Neuronal stem cell (in vitro differentiated cells): ENCODE results near the gene CEMIP2.

Experiments used
- DNase-seq: peaks from one replicate; pipeline ENCODE4 v3.0.0-alpha.2; 2013; ENCODE audit warnings: low spot score
- H2AFZ ChIP-seq: one replicate; pipeline ENCODE4 v1.6.1; 2013; ENCODE audit warnings: mild to moderate bottlenecking, low read length, inconsistent platforms
- H2AK5ac ChIP-seq: 2 replicates; pipeline ENCODE4 v1.6.1; 2013; ENCODE audit warnings: low read depth, mild to moderate bottlenecking, inconsistent platforms, low read length, moderate library complexity, mixed read lengths
- H2BK120ac ChIP-seq: 2 replicates; pipeline ENCODE4 v1.6.1; 2013; ENCODE audit warnings: low read depth, mild to moderate bottlenecking, inconsistent platforms, low read length, moderate library complexity, mixed read lengths
- H2BK12ac ChIP-seq: one replicate; pipeline ENCODE4 v1.6.1; 2013; ENCODE audit warnings: low read length, inconsistent platforms
- H2BK15ac ChIP-seq: 2 replicates; pipeline ENCODE4 v1.6.1; 2013; ENCODE audit warnings: mild to moderate bottlenecking, low read length, inconsistent platforms, mixed read lengths
- H2BK5ac ChIP-seq: one replicate; pipeline ENCODE4 v1.6.1; 2013; ENCODE audit warnings: inconsistent platforms, mild to moderate bottlenecking, low read length, moderate library complexity
- H3K14ac ChIP-seq: one replicate; pipeline ENCODE4 v1.6.1; 2013; ENCODE audit warnings: low read length, inconsistent platforms
- H3K18ac ChIP-seq: 2 replicates; pipeline ENCODE4 v1.6.1; 2013; ENCODE audit warnings: low read length, inconsistent platforms
- H3K23ac ChIP-seq: 2 replicates; pipeline ENCODE4 v1.6.1; 2013; ENCODE audit warnings: low read depth, mild to moderate bottlenecking, mixed read lengths, low read length, inconsistent platforms; ENCODE audit not compliant: poor library complexity
- H3K27ac ChIP-seq: replicated peaks from 3 replicates; pipeline ENCODE4 v1.5.1; 2013; ENCODE audit warnings: low read length, inconsistent platforms
- H3K27me3 ChIP-seq, 3 experiments: 2 replicates each; pipeline ENCODE4 v1.6.1; 2013; ENCODE audit warnings: low read length in 3 of 3, mild to moderate bottlenecking in 2 of 3, inconsistent platforms in 1 of 3, low read depth in 1 of 3, mixed read lengths in 1 of 3, moderate library complexity in 1 of 3; ENCODE audit not compliant: control insufficient read depth in 3 of 3, insufficient read depth in 3 of 3
- H3K36me3 ChIP-seq, 2 donors: replicated peaks in 1 of 2; 2 replicates each; pipeline ENCODE4 v1.6.1; 2013; ENCODE audit warnings: low read length in 2 of 2; ENCODE audit not compliant: control insufficient read depth in 2 of 2, insufficient read depth in 2 of 2
- H3K4ac ChIP-seq: 2 replicates; pipeline ENCODE4 v1.6.1; 2013; ENCODE audit warnings: inconsistent platforms, mild to moderate bottlenecking, low read length, moderate library complexity
- H3K4me1 ChIP-seq, 2 donors: 1 replicate in 1 of 2; 2 replicates in 1 of 2; pipeline ENCODE4 v1.6.1; 2013; ENCODE audit warnings: low read length in 2 of 2, low read depth in 1 of 2; ENCODE audit not compliant: control insufficient read depth in 2 of 2, insufficient read depth in 1 of 2
- H3K4me2 ChIP-seq: one replicate; pipeline ENCODE4 v1.6.1; 2013; ENCODE audit warnings: mild to moderate bottlenecking, low read length, inconsistent platforms; ENCODE audit not compliant: insufficient read depth, poor library complexity, severe bottlenecking
- H3K4me3 ChIP-seq, 2 donors: 2 replicates each; pipeline ENCODE4 v1.5.1; 2013; ENCODE audit warnings: low read length in 2 of 2, mild to moderate bottlenecking in 2 of 2, inconsistent platforms in 1 of 2, moderate library complexity in 1 of 2
- H3K79me1 ChIP-seq: one replicate; pipeline ENCODE4 v1.6.1; 2013; ENCODE audit warnings: low read depth, mild to moderate bottlenecking, inconsistent platforms, low read length, moderate library complexity
- H3K9ac ChIP-seq: one replicate; pipeline ENCODE4 v1.6.1; 2013; ENCODE audit warnings: mild to moderate bottlenecking, low read depth, low read length, inconsistent platforms; ENCODE audit not compliant: poor library complexity
- H3K9me3 ChIP-seq, 2 donors: replicated peaks in 1 of 2; 2 replicates each; pipeline versions ENCODE3 to v1.6.1; 2013; ENCODE audit warnings: low read length in 2 of 2, mild to moderate bottlenecking in 2 of 2, inconsistent platforms in 1 of 2, low read depth in 1 of 2, mixed read lengths in 1 of 2, moderate library complexity in 1 of 2; ENCODE audit not compliant: control insufficient read depth in 2 of 2, insufficient read depth in 1 of 2
- H4K8ac ChIP-seq: one replicate; pipeline ENCODE4 v1.6.1; 2013; ENCODE audit warnings: low read depth, mild to moderate bottlenecking, inconsistent platforms, low read length, moderate library complexity
- H4K91ac ChIP-seq: one replicate; pipeline ENCODE4 v1.6.1; 2013; ENCODE audit warnings: low read length, low read depth, mild to moderate bottlenecking, inconsistent platforms; ENCODE audit not compliant: poor library complexity
- WGBS, 2 donors: extraction: QIAGEN DNeasy Blood & Tissue Kit; methylation state at CpG; one replicate each; pipeline ENCODE4 v1.1.7; 2013; ENCODE audit warnings: missing lambda C conversion rate in 2 of 2, mixed read lengths in 1 of 2; ENCODE audit not compliant: insufficient read length in 2 of 2, insufficient replicate concordance in 1 of 2; ENCODE audit errors: extremely low coverage in 2 of 2; 5-methylcytosine and 5-hydroxymethylcytosine counted together

Gene CEMIP2

GRCh38 chr9:71783120-71783523 is 14.8 kb upstream of the CEMIP2 start:
- DNase-seq, result no peak

GRCh38 chr9:71781391-71781790 is 13.1 kb upstream of the CEMIP2 start:
- Histone ChIP-seq H3K4me3 (no peak overlapping the region), H3K36me3 (no peaks in the 10 kb centered on the region), H2BK15ac (no peak overlapping the region), H3K4me1 (peaks cover 2 to 7% of the 10 kb centered on the region in 2 donors), H3K27me3 (no peaks in the 10 kb centered on the region), H4K8ac (no peak overlapping the region), H3K18ac (no peak overlapping the region), H2BK120ac (no peak overlapping the region), H3K79me1 (no peaks in the 10 kb centered on the region), H3K4ac (no peak overlapping the region), H2BK5ac (no peak overlapping the region), H3K27ac (no peak overlapping the region), H3K4me2 (no peak overlapping the region), H3K9me3 (no peaks in the 10 kb centered on the region), H2BK12ac (no peak overlapping the region), H2AFZ (no peak overlapping the region), H3K9ac (no peak overlapping the region), H2AK5ac (no peak overlapping the region), H4K91ac (no peak overlapping the region), H3K23ac (no peak overlapping the region), H3K14ac (no peak overlapping the region)
- no peak for DNase-seq

More at GRCh38 chr9:71783120-71783523, 14.8 kb upstream of the CEMIP2 start:
- Histone ChIP-seq H4K8ac (no peak overlapping the region), H4K91ac (no peak overlapping the region), H3K4me3 (peak overlapping the region in 1 of 2 donors; percentile 31), H3K23ac (no peak overlapping the region), H2BK12ac (no peak overlapping the region), H3K27ac (no peak overlapping the region), H3K4ac (no peak overlapping the region), H3K27me3 (no peaks in the 10 kb centered on the region), H3K18ac (peak overlapping the region; percentile 22), H2AFZ (peak overlapping the region; percentile 64), H3K4me2 (no peak overlapping the region), H3K9me3 (no peaks in the 10 kb centered on the region), H3K14ac (no peak overlapping the region), H3K79me1 (no peaks in the 10 kb centered on the region), H3K36me3 (no peaks in the 10 kb centered on the region), H3K4me1 (peaks cover 2 to 7% of the 10 kb centered on the region in 2 donors), H2BK15ac (no peak overlapping the region), H3K9ac (no peak overlapping the region), H2AK5ac (no peak overlapping the region), H2BK5ac (no peak overlapping the region), H2BK120ac (no peak overlapping the region)
- no CpG with 5 or more reads among the region's 9 CpGs for WGBS, 2 donors

- H3K27ac ChIP-seq, result no peak overlapping the region
- H2BK5ac ChIP-seq, result no peak overlapping the region
- no peak overlapping the region for H3K23ac ChIP-seq
- DNase-seq, result no peak
- no peak overlapping the region for H4K8ac ChIP-seq
- no peak overlapping the region for H2BK120ac ChIP-seq
- no peaks in the 10 kb centered on the region for H3K79me1 ChIP-seq
- no peak overlapping the region for H3K9ac ChIP-seq
- WGBS, 2 donors, result no CpG with 5 or more reads among the region's 3 CpGs
- H2BK15ac ChIP-seq, result no peak overlapping the region
- H2AK5ac ChIP-seq, result no peak overlapping the region
- no peak overlapping the region for H2AFZ ChIP-seq
- no peaks in the 10 kb centered on the region for H3K9me3 ChIP-seq
- no peaks in the 10 kb centered on the region for H3K27me3 ChIP-seq
- no peak overlapping the region for H3K4me2 ChIP-seq
- no peak overlapping the region for H3K18ac ChIP-seq
- no peaks in the 10 kb centered on the region for H3K36me3 ChIP-seq
- no peak overlapping the region for H2BK12ac ChIP-seq
- no peak overlapping the region for H4K91ac ChIP-seq
- no peak overlapping the region for H3K4me3 ChIP-seq
- peaks cover 2 to 7% of the 10 kb centered on the region in 2 donors for H3K4me1 ChIP-seq
- no peak overlapping the region for H3K4ac ChIP-seq
- H3K14ac ChIP-seq, result no peak overlapping the region
Observed at GRCh38 chr9:71780953-71781352, 12.6 kb upstream of the CEMIP2 start.

GRCh38 chr9:71778085-71778484 is 9.8 kb upstream of the CEMIP2 start:
- Histone ChIP-seq H2BK120ac (no peak overlapping the region), H2BK12ac (no peak overlapping the region), H3K23ac (no peak overlapping the region), H3K9me3 (no peaks in the 10 kb centered on the region), H3K14ac (no peak overlapping the region), H3K18ac (no peak overlapping the region), H3K27ac (no peak overlapping the region), H3K36me3 (no peaks in the 10 kb centered on the region), H3K9ac (no peak overlapping the region), H2AK5ac (no peak overlapping the region), H3K4me3 (no peak overlapping the region), H2BK15ac (no peak overlapping the region), H4K91ac (no peak overlapping the region), H3K27me3 (no peaks in the 10 kb centered on the region), H4K8ac (no peak overlapping the region), H3K4me1 (peaks cover under 1 to 3% of the 10 kb centered on the region in 2 donors), H3K79me1 (no peaks in the 10 kb centered on the region), H3K4me2 (no peak overlapping the region), H3K4ac (no peak overlapping the region), H2AFZ (no peak overlapping the region), H2BK5ac (no peak overlapping the region)
- no peak for DNase-seq
- no CpG with 5 or more reads among the region's 5 CpGs for WGBS, 2 donors
